Panc1 (cell line): ENCODE results near the gene VPS4B. TPM values are rescaled to one million over a fixed set of nuclear protein-coding genes. Genes with fewer than 3 reads are reported as not detected.

Experiments used
- ATAC-seq: fragments of 200-7000 bp; cut with Tn5 transposase; 2 replicates; pipeline ENCODE4 v1.9.1; 2020; ENCODE audit warnings: mild to moderate bottlenecking, moderate library complexity
- BruUV-seq: library from RNA; stranded (reverse); fragments of 400-500 nt; replicated peaks from 2 replicates; lab custom pipeline; 2021; lab: Mats Ljungman, UMichigan
- CTCF ChIA-PET: fragments of 300-600 bp; sonication (Branson Sonifier 250); formaldehyde crosslinking; loops from one replicate; lab custom pipeline; 2022; ENCODE audit warnings: antibody characterized with exemption; lab: Charles Lee
- POLR2A ChIA-PET: fragments of 300-600 bp; sonication (Branson Sonifier 250); formaldehyde crosslinking; loops from one replicate; lab custom pipeline; 2022; ENCODE audit warnings: antibody characterized with exemption; lab: Charles Lee
- DNase-seq: peaks from one replicate; pipeline ENCODE4 v3.0.0-alpha.2; 2010; ENCODE audit warnings: low read depth, low spot score
- H3K27ac ChIP-seq: 2 replicates; pipeline ENCODE4 v1.5.1; 2011; ENCODE audit warnings: mild to moderate bottlenecking, low read length, inconsistent platforms
- H3K27me3 ChIP-seq: fragments of 200-500 bp; sonication (Bioruptor generic); 2 replicates; pipeline ENCODE4 v1.6.0; 2014; ENCODE audit warnings: low read length, inconsistent platforms; ENCODE audit not compliant: control insufficient read depth, insufficient read depth
- H3K36me3 ChIP-seq: fragments of 200-500 bp; sonication (Bioruptor generic); 2 replicates; pipeline ENCODE4 v1.5.1; 2014; ENCODE audit warnings: inconsistent platforms, mild to moderate bottlenecking, low read length, moderate library complexity; ENCODE audit not compliant: control insufficient read depth, insufficient read depth
- H3K4me1 ChIP-seq: 2 replicates; pipeline ENCODE4 v1.5.1; 2011; ENCODE audit warnings: inconsistent platforms, mild to moderate bottlenecking, low read length, moderate library complexity; ENCODE audit not compliant: control insufficient read depth, insufficient read depth
- H3K4me3 ChIP-seq, 2 experiments: 2 replicates each; pipeline ENCODE4 v1.5.1; 2011 to 2012; ENCODE audit warnings: low read depth in 2 of 2, low read length in 2 of 2, mild to moderate bottlenecking in 2 of 2, inconsistent platforms in 1 of 2, moderate library complexity in 1 of 2
- H3K9me3 ChIP-seq: fragments of 200-500 bp; sonication (Bioruptor generic); 2 replicates; pipeline ENCODE4 v1.5.1; 2014; ENCODE audit warnings: low read depth, mild to moderate bottlenecking, inconsistent platforms, low read length, moderate library complexity; ENCODE audit not compliant: control insufficient read depth, insufficient read depth
- CTCF ChIP-seq: fragments of 450-650 bp; IDR thresholded peaks from 2 replicates; pipeline ENCODE4 v1.5.1; 2017; ENCODE audit warnings: mild to moderate bottlenecking
- POLR2AphosphoS5 ChIP-seq: IDR thresholded peaks from 2 replicates; pipeline ENCODE4 v1.6.1; 2012; ENCODE audit warnings: mild to moderate bottlenecking, low read depth, low read length, moderate library complexity
- REST ChIP-seq, 2 experiments: IDR thresholded peaks; 2 replicates each; pipeline ENCODE4 v1.6.1; 2011 to 2012; ENCODE audit warnings: low read depth in 2 of 2, control low read depth in 1 of 2, low read length in 1 of 2, mild to moderate bottlenecking in 1 of 2, moderate library complexity in 1 of 2; ENCODE audit not compliant: insufficient read depth in 1 of 2
- SIN3A ChIP-seq: IDR thresholded peaks from 2 replicates; pipeline ENCODE4 v1.6.1; 2012; ENCODE audit warnings: low read depth, mild to moderate bottlenecking, low read length, moderate library complexity, borderline replicate concordance; ENCODE audit not compliant: insufficient read depth
- TCF7L2 ChIP-seq: IDR thresholded peaks from 2 replicates; pipeline ENCODE4 v1.6.1; 2011; ENCODE audit warnings: mild to moderate bottlenecking, low read depth, low read length, inconsistent platforms
- in situ Hi-C: cut with HindIII; loops from 2 replicates; pipeline ENCODE4 v1.10.0; 2016; ENCODE audit warnings: low sequenced_read_pairs, low pct_unique_long_range_greater_than_20kb
- intact Hi-C: fragments of 100-400 bp; cut with micrococcal nuclease; formaldehyde crosslinking; loops from one replicate; pipeline ENCODE4 v1.10.0; 2022; ENCODE audit not compliant: unreplicated experiment
- total RNA-seq: library from RNA; stranded (reverse); gene quantifications from one replicate; pipeline ENCODE4 v1.2.1, GENCODE V29; 2021; ENCODE audit not compliant: unreplicated experiment

Gene VPS4B
- total RNA-seq, 1 experiment from 2014 or later, result 44.5 TPM

GRCh38 chr18:63394954-63395353 lies 27.3 kb downstream of the VPS4B start:
- intact Hi-C loops, result no loop called here
- in situ Hi-C loops, result no loop called here
- Histone ChIP-seq H3K27ac (no peak overlapping the region), H3K9me3 (no peaks in the 10 kb centered on the region), H3K4me3 (no peak overlapping the region), H3K4me1 (no peaks in the 10 kb centered on the region), H3K27me3 (no peaks in the 10 kb centered on the region), H3K36me3 (peaks cover 12% of the 10 kb centered on the region; the same call in 1 of the 2 replicates)
- ATAC-seq (no peak), DNase-seq (no peak)
- POLR2A ChIA-PET, result no interaction called here
- TF ChIP-seq CTCF, result no peak
- TF ChIP-seq TCF7L2, result no peak
- no peak for TF ChIP-seq POLR2AphosphoS5
- no peak for TF ChIP-seq REST (IDR thresholded peaks at IDR 0.05; ENCODE audit: insufficient read depth in 1 of 2, low read depth in 2 of 2, low read length in 1 of 2)
- no peak for TF ChIP-seq SIN3A
- no TSS peak for BruUV-seq
- CTCF ChIA-PET, result no interaction called here

GRCh38 chr18:63387861-63388260 lies 34.4 kb downstream of the VPS4B start:
- in situ Hi-C loops, result no loop called here
- Histone ChIP-seq H3K9me3 (no peaks in the 10 kb centered on the region), H3K4me3 (no peak overlapping the region), H3K27ac (no peak overlapping the region), H3K4me1 (no peaks in the 10 kb centered on the region), H3K27me3 (no peaks in the 10 kb centered on the region), H3K36me3 (no peaks in the 10 kb centered on the region; the same call in 1 of the 2 replicates)
- TF ChIP-seq SIN3A (no peak), REST (IDR thresholded peaks at IDR 0.05; ENCODE audit: insufficient read depth in 1 of 2, low read depth in 2 of 2, low read length in 1 of 2) (no peak), POLR2AphosphoS5 (no peak), TCF7L2 (no peak), CTCF (no peak)
- ATAC-seq (no peak), DNase-seq (no peak)
- ChIA-PET CTCF (no interaction called here), POLR2A (no interaction called here)
- BruUV-seq, result no TSS peak
- intact Hi-C loops, result no loop called here
